ENCODE results near the gene DEGS2.

The DEGS2 gene

DNA sequence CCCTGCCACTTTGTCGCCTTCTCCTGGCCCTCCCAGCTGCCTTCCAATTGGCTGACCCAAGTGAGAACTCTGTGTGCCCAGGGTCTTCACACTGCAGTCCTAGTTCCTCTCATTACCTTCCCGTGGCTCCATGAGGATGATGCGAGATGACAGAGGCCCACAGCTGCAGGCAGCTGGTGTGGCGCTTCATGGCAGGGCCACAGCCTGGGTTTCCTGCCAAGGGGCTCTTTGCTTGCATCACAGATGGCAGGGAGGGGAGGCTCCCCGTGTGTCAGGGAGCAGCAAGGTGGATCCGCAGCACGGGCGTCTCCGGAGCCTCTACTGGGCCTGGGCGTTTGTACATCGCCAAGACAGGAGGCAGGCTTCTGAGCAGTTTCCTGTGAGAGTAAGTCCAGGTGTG lies 28.9 kb downstream of the DEGS2 start:
- DNase-seq, result no peak

DNA sequence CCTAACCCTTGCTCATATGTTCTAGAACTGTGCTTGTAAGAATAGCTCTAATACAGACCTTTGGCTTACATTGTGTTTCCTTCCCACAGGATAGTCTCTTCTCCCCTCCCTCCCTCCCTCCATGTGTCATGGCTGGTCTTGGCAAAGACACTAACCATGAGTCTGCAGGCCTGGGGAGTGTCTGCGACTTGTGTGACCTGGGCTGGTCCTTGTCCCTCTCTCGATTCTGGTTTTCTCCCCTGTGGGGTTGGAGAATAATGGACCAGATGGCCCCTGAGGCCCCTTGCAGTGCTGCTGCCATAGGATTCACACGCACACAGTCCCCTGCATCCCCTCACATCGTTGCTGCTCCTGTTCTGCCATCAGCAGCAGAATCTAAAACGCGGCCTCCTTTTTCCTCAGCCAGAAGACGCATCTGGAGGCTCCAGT lies 30.3 kb downstream of the DEGS2 start:
- no peak for DNase-seq

DNA sequence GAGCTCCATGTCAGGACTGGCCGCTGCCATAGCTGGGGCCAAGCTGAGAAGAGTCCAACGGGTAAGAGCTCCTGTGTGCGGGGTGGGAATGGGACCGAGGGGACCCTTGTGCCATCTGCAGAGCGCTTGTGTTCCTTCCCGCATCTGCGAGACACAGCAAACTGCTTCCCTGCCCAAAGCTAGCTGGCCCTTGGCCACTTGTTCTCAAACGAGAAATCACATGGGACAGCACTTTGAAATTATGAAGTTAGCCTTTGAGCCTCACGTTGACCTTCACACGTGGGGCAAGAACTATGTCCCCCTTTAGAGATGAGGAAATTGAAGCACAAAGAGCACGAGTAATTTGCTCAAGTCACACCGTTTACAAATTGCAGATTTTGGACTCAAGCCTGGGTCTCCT lies 30.8 kb downstream of the DEGS2 start:
- DNase-seq, result no peak

DNA sequence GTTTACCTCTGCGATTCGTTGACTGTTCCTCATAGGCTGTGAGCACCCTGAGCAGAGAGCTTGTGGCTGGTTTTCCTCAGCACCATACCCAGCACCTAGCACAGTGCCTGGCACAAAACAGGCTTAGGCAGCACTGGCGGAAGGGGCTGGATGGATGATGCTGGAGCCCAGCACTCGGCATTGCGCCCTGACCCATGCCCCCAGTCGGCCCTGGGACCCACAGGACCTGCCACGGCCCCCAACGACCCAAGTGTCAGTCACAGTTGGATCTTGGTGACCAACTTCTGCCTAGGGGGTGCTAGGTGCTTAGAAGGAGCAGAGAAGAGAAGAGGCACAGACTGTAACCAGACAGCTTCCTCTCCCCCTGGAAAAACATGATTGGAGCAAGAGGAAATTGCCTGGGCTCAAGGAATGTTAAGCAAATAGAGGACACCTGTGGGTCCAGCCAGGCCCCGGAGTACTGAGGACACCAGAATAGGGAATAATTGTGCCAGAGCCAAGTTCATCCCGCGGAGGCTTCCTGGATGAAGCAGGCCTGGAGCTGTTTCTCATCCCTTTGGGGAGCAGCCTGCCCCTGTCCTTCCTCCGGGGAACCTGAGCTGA lies 31.5 kb downstream of the DEGS2 start:
- no peak for DNase-seq

DNA sequence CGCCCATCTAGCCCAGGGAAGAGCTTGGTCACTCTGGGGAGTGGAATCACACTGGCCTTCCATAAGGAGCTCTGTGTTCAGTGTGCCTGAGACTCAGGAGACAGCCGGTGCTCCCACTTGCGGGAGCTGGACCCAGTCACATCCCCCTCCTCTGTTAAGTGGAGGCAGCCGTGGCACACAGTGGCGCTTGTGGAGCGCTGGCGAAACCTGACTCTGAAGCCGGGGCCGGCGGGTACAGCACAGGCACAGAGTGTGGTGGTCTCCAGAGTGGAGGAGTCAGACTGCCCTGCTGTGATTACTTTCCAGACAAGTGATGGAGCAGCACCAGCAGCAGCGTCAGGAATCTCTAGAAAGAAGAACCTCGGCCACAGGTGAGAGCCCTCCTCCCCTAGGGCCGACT lies 33.0 kb downstream of the DEGS2 start:
- DNase-seq, result no peak

DNA sequence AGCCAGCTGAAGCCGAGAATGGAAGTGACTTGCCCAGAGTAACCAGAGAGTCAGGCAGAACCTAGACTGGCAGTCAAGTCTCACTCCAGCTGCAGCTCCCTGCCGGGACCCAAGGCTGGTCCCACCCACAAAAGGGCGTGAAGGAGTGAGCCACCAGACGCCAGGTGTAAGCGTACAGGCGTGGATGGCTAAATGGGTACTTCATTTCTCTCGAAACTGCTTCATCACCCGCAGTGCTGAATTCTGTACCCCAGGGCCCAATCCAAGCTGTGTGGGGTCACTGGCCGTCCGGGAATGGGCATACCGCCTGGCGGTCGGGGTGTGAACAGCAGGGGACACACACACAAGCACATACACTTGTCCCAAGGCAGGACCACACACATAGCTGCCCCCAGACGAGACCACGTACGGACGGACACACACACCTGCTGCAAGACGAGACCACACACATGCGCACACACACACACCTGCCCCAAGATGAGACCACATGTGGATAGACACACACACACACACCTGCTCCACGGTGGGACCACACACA lies 34.8 kb downstream of the DEGS2 start:
- DNase-seq, result no peak

DNA sequence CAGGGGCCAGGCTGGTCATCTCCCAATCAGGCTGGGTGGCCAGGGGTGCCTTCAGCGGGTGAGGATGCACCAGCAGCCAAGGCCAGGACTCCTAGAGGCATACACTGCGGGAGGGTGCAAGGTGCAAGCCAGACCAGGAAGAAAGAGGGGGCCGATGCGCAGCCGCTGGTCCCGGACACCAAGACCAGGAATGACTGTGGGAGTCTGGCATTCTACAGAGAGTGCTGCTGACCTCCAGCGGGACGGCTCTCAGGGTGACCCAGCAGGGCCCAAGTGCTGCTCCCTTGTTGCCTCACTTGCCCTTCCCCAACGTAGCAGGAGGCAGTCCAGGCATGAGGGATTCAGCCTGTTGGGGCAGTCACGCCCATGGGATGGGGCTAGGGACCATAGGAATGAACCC lies 35.8 kb downstream of the DEGS2 start:
- DNase-seq, result no peak

DNA sequence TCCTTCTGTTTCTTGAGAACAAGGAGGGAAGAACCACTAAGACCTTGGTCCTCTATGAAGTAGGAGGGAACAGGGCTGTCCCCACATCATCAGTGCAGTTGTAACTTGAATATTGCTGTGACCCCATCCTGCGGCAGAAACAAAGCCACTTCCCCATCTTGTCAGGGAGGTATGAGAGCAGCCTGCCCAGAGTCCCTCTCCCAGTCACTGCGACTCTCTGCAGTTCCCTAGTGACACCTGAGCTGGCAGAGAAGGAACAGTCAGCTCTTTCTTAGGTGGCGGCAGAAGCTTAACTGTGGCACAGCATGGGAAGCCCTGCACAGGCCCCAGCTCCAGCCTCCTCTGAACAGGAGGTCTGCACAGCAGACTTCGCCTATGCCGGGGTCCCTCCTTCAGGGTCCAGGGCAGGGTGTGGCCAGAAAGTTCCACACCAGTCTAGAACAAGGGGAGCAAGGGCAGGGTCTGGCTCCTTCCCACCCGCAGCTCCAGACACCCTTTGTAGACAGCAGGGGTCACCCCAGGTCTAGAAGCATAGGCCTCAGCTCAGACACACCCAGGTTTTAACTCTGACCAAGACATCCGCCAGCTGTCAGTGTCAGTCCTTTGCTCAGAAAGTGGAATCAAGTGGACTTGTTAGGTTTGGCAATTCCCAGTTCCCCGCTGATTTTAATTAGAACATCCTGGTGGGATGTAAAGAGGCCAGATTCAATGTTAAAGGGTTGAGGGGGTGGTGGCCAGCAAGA lies 36.8 kb downstream of the DEGS2 start:
- DNase-seq, result no peak

DNA sequence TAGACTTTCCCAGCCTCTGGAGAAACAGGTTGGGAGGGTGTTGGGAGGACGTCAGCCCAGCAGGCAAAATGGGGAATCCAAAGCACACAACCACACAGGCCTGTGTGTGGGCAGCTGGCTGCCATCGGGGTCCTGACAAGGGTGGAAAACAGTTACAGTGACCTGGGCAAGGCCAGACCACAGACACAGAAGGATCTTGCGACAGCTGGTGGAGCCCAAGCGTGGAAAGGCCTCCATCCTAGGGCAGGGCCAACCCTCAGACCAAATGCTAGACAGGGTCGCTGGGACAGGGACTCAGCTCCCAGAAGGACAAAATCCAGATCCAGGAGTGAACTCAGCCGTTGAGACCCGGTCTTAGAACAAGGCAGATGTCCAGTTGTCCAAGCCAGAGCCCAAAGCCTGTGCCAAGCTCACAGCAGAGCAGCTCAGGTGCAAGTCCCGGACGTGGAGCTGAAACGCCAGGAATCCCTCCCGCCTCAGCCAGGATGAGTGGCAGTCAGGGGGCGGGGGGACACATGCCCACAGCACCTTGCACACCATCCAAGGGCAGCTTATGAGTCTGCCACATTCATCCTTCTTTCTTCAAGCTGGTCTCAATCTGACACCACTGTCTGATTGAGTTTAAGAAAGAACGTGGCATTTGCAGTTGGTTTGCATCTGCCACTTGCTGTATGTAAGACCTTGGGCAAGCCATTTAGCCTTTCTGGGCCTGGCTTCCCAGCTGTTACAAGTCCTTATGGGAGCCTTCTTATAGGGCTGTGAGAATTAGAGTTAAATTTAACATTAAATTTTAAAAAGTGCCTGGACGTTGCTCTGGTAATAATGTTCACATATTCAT lies 37.6 kb downstream of the DEGS2 start:
- no peak for DNase-seq

DNA sequence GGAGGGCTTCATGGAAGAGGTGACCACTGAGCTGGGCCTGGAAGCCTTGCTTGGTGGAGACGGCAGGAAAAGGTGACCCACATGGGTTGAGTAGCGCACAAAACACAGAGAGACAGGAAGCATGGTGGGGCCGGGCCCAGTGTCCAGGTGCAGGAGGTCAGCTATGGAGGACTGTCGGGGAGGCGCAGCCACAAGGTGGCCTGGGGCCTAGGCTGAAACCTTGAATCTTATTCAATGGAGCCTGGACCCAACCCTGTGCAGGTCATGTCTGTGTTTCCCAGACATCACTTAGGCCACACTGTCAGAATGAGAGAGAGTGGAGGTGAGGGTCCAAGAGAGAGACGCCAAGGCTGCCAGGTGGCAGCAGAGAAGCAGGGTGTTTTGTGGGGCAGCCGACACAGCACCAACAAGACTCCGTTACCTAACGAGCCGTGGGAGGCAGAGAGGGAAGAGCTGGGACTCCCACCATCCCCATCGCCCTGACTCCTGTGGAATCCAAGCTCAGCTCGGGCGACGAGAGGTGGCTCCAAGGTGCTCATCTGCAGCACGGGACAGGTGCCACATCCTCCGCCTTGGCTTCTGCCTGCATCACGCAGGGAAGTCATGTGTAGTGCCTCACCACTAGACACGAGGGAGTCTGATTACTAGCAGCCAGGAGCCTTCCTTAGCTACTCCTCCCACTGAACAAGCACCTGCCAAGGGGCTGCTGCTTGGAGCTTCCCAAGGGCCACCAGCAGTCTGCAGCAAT lies 38.7 kb downstream of the DEGS2 start:
- DNase-seq, result no peak

DNA sequence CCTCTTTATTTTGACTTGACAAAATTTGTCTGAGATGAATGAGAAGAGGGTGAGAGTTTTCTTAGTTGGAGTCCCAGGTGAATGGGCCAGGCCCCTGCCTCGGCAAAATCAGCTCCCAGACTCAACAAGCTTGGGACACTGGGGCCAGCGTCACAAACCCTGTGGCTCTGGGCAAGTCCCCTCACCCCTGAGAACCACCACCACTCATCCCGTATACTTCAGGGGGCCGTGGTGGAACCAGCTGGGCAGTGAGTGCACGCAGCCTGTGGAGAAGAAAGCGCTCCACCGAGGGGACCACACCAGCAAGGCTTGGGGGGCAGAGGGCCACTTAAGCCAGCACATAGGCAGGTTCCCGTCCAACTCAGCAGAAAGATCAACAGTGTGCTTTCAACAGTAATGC lies 40.2 kb downstream of the DEGS2 start:
- no peak for DNase-seq

DNA sequence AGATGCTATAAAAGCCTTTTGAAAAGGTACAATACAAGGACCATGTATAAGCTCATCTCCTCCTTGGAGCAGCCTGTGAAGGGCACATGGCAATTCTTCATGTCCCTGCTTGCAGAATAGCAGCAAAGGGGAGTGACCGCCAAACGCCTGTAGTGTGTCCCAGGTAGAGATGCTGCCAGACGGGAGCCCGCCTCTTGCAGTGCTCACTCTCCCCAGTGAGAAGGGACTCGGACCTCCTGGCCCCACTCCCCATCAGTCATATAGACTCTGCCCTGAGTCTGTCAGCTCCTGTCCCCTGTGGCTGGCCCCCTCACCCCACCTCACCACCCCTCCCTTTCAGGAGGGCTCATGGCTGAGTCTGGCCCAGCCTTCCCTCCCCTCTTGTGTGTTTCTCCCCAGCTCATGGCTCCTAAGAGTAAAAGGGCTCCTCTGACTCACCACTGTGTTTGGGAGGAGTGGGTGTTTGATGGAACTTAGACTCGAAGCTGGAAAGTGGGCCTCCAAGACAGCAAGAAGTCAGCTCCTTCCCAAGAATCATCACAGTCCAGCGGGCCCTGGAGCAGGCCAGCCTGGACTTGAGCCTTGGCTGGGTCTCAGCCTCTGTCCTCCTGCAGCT lies 40.9 kb downstream of the DEGS2 start:
- no peak for DNase-seq

DNA sequence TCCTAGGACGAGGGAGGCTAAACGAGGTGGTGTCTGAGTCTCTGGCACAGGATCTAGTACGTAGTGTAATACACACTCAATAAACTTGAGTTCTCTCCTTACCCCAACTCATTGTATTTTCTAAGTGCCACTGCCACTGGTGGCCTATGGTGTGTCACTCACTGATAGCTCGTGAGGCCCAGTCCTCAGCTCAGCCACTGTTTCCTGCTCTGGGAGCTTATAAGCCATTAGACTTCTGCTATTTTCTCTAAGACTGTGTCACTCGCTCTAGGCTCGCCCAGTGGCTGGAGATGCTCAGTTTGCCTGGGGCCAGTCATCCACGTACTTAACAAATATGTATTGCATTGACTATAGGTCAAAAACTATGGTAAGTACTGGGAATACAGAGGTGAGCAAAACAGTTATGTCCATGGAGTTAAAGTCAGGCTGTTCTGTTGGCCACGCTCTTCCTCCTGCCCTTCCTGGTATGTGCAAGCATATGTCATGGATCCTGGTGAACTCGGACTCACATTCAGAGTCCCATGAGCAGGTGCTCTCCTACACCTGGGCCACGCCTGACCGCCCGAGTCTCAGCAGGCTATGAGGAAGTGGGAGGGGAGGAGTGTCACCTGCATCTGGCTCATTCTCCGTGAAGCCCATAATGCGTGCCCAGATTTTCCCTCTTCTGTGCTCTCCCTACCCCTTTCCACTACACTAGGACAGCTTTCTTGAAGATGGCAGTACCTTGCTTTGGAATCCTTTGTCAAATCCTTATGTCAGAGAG lies 41.6 kb downstream of the DEGS2 start:
- no peak for DNase-seq

DNA sequence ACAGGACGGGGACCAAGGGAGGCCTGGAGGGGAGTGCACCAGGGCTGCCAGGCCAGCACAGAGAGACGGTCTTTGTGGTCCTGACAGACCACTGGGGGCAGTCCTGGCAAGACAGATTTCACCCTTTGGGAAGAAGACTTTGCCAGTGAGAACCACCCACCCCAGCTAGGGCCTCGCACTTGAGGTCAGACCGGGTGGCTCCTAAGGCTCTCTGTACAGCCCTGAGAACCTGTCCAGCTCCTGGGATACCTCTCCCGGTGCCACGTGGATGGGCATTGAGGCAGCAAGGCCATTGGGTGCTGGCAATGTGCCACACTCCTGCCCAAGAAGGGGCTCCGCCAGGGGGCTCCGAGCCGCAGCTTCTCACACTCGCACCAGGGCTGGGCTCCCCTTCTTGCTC lies 42.4 kb downstream of the DEGS2 start:
- DNase-seq, result no peak

DNA sequence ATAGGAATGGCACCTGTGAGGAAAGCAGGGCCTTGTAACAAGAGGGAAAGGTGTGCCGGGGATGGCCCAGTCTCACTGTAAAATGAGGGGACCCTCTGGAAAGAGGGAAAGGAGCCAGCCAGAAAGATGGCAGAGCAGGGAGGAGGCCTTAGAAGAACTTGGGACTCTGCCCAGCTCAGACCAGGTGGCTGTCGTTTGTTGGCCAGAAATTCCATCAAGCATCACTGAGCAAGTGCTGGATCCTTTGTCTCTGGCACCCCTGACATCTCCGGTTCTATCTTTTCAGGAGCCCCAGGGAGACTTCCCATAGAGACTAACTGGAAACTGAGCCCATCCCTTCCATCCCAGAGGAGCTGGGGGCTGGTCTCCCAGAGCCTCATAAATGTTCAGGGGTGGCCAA lies 43.3 kb downstream of the DEGS2 start:
- no peak for DNase-seq

DNA sequence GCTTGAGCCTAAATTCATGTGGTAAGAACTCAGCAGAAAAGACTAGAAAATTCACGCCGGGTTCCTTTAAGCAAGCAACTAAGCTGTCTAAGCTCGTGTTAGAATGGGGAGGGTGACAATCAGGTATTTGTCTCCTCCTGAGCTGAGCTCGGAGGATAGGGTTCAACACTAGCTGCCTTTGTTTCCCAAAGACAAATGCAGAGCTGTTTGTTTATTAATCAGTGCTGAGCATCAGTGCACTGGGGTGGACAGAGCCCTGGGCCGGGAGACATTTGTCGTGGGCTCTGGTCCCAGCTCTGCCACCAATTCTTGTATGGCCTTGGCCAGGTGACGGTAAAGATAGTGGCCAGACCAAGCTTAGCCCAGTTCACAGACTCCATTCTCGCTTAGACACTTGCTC lies 43.7 kb downstream of the DEGS2 start:
- no peak for DNase-seq

DNA sequence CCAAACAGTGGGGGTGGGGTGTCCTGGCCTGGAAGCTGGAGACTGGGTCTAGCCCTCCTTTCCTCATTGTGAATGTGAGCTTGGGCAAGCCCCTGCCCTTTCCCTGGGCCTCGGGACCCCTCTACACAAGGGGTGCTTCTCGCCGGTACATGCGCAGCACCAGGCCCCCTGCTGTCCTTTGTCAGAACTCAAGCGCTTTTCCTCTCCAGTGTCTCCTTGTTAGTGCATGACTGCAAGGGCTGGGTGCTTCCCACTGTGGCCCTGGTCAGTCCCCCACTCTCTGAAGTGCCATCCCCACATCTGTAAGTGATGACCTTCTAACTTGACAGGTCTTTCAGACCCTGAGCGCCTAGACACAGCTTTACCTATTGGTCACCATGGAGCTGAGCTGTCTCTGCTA lies 44.2 kb downstream of the DEGS2 start:
- DNase-seq, result no peak

DNA sequence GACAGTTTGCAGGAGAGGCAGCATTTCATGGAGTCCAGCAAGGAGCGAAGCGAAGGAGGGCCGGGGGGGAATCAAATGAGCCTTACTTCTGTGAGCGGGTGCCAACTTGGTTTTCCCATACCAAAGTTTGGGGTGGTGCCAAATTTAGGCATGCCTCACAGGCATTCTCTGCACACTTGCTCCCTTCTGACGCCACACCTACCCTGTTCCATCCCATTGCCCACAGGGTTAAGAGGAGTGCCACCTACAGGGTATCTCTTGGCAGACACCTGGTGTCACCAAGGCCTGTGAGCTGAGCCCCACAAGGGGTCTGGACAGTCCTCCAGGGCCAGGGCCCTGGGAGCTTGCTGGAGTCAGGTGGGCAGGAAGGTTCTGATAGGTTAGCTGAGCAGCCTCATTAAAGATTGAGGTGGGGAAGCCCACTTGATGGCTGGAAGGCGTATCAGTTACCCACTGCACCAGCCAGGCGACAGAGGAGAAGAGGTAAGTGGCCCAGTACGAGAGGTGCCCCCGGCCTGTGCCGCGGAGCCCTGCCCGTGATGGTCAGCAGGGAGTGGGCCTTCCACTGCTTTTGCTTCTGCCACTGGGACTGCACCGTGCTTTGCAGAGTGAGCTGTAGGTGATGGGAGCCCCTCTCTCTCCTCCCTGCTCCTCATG lies 45.2 kb downstream of the DEGS2 start:
- DNase-seq, result no peak

DNA sequence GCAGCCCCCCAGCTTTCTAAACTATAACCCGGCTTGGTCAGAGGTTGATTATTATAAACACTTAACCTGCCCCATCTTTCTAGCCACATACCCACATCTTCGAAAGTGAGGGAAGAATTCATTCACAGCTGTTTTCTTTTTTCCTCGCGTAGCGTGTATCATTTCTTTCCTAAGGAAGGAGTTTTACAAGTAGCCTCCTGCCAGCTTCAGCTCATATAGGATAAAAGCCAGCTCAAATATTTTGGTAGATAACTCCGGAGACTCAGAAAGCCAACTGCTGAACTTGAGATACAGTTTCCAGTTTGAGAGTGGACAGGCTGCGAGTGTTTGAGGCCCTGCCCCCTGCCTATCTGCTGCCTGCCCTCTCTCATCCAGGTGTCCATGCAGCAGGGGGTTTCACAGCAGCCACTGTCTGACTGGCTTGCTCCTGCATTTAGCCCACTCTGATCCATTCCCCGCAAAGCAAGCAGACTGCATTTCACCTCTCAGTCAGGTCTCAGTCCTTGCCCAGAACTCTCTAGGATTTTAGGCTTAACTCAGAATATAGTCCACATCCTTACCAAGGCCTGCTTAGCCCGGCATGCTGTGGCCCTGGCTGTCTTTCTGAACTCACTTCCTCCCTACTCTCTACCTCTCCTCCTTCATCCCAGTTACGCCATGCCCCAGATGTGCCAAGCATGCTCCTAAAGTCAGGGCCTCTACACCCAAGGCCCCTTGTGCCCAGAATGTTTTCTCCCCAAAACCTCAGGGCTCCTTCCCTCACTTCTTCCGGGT lies 47.3 kb downstream of the DEGS2 start:
- no peak for DNase-seq

DNA sequence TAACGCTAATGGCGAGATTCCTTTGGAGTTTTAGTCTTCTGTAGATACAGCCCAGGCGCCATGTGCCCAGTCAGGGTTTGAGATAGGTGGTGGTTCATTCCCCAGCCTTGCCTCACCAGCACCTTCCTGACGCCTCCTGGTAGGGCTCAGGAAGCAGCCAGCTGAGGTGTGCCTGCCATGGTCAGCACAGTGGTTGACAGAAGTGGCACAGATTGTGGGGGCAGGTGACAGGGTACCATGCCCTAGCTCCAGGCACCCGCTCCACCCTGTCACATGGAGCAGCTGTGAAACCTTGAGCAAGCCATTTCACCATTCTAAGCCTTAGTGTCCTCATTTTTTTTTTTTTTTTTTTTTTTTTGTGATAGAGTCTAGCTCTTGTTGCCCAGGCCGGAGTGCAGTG lies 48.6 kb downstream of the DEGS2 start:
- no peak for DNase-seq

DNA sequence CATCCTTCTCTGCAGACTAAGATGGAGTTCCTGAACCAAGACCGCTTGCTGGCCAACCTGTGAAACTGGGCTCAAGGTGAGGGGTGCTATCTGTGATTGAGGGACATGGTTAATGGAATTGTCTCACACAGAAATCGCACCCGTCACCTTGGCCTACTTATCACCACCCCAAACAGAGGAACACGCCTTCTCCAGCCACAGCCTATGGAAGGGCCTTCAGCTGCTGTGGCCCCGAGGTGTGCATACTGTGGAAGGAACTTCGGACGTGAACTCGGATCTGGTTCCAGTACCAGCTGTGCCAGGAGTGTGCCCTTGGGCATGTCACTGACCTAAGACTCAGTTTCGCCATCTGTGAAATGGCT lies 49.9 kb downstream of the DEGS2 start:
- DNase-seq, result no peak

Measured in NCI-H2029 treated with DMSO at 0.1 percent for 48 hours (cell line).